HG03432 (cell line): ENCODE measurements around the gene VAPA.

Source experiments
- ATAC-seq: cut with Tn5 transposase; IDR thresholded peaks from one replicate; pipeline ENCODE4 v1.9.1; 2021; ENCODE audit warnings: mild to moderate bottlenecking, moderate library complexity; ENCODE audit not compliant: unreplicated experiment

The VAPA gene, protein sequence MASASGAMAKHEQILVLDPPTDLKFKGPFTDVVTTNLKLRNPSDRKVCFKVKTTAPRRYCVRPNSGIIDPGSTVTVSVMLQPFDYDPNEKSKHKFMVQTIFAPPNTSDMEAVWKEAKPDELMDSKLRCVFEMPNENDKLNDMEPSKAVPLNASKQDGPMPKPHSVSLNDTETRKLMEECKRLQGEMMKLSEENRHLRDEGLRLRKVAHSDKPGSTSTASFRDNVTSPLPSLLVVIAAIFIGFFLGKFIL

DNA sequence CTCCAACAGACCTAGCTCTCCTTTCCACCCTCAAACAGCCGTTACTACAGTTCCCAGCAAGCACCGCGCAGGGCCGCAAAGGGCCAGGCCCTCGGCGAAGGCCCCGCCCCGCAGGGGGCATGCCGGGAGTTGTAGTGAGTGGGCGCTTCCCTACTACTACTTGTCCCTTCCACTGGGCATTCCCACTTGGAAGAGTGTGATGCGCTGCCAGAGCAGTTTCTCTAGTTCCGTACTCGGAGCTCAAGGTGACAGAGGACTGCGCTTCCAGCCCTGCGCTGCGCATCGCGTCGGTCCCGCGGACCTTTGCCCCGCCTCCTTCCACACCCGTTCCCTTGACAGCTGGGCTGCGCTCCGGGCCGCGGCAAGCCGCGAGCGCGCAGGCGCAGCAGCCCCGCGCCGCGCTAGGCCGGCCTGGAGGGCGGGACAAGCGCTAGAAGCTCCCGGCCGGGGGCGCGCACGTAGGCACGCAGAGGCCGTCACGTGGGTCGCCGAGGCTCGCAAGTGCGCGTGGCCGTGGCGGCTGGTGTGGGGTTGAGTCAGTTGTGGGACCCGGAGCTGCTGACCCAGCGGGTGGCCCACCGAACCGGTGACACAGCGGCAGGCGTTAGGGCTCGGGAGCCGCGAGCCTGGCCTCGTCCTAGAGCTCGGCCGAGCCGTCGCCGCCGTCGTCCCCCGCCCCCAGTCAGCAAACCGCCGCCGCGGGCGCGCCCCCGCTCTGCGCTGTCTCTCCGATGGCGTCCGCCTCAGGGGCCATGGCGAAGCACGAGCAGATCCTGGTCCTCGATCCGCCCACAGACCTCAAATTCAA is at the start of gene VAPA:
TSS of gene VAPA (plus strand) at position 491 of the 808 bp plus-strand sequence. CDS start at position 732, 241 bp downstream.
- peak; percentile 86 for ATAC-seq

DNA sequence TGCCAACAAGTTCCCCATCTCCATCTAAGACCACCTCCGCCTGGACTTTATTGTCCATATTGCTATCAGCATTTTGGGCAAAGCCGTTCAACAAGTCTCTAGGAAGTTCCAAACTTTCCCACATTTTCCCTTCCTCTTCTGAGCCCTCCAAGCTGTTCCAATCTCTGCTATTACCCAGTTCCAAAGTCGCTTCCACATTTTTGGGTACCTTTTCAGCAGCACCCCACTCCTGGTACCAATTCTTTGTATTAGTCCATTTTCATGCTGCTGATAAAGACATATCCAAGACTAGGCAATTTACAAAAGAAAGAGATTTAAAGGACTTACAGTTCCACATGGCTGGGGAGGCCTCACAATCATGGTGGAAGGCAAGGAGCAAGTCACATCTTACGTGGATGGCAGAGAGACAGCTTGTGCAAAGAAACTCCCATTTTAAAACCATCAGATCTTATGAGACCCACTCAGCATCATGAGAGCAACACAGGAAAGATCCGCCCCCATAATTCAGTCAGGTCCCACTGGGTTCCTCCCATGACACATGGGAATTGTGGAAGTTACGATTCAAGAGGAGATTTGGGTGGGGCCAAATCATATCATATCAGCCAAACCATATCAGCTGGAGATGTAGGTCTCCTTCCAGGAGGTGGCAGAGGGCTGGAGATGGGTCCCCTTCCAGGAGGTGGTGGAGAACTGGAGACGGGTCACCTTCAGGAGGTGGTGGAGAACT is 47.9 kb upstream of the VAPA start:
- no peak for ATAC-seq

DNA sequence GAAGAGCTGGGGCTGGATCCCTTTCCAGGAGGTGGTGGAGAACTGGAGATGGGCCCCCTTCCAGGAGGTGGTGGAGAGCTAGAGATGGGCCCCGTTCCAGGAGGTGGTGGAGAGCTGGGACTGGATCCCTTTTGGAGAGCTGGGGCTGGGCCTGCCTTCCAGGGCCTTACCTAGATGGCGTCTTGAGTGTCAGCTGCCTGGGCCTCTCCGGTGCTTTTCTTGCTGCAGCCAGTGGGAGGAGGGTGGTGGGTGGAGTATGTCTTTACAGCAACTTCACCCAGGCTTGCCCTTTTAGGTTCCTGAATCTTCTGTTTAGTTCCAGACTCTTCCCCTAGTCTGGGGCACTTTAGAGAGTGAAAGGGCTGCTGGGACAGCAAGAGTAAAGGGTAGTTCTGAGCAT is 47.2 kb upstream of the VAPA start:
- no peak for ATAC-seq

DNA sequence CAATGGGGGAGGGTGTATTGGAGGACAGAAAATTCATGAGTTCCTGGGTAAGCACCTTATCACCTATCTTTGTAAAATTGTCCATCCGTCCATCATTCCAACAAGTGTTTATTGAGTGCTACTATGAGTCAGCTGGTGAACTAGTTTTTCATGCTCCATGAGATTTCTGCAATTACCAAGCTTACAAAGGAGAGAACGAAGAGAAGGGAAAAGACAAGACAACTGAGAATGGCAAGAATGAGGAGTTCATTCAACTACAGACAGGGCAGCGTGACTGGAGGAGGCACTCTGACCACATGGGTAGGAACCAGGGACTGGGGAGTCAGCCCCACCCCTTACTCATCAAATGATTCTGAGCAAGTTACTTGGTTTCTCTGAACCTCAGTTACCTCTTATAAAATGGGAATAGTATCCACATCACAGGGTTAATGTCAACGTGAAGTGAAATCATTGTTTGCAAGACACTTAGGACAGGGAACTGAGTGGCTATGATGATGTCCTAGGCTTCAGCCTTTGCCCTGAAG is 46.7 kb upstream of the VAPA start:
- no peak for ATAC-seq

DNA sequence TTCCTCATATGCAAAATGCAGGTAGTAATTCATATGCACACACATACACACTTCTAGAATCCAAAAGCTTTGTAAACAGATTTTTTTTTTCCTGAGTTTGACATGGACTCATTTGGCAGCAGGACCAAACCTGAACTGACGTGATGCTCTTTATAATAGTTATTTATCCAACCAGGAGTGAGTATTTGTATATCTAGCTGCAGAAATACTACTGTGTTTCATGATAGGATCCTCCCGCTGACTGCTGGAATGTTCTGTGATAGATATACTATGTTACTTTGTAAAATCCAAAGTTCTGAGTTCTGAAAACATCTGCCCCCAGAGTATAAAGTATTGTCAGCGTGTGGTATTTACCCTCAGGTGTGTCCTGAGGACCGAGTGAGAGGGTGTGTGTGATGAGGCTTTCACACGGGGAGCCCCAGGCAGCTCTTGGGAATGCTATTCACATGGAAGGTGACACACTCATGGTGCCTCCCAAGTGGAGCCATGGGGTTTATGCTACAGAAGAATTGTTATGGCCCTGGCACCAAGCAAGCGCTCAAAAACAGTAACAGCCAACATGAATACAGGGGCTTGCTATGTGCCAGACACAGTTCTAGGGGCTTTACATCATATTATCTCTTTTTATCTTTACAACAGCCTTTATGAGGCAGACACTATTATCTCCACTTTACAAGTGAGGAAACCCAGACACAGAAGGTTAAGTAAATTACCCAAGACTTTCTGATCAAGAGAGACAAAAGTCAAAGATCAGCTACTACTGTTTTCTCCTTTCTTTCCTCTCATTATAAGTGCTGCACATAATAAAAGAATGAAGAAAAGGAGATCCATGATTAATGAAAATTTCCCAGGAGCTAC is 44.7 kb upstream of the VAPA start:
- no peak for ATAC-seq

DNA sequence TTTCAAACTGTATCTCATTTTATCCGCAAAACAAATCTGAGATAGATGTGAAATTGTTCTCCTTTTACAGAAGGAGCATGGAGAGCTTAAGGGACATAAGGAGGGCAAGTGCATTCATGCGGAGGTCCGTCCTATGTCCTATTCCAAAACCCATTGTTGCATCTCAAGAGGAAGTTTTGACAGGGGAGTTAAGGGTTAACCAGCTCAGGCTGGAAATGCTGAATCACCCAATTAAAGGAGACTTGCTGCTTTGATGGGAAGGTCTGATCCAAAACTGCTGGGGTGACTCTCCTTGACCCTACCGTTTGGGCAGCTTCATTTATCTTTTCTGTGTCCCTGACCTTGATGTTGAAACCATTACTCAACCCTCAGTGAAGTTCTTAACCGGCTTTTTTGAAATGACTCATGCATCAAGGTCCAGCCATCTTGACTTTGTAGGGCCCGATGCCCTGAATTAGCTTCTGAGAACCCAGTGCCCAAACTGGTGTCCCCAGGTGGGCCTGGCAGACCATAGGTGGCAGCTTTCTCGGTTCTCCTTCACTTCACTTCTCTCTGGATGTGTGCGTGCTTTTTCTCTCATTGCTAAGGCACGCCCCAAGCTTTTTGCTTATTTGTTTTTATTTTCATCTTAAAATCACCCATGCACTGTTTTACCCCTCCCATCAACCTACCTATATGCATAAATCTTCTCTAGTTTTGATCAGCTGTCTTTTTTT is 43.9 kb upstream of the VAPA start:
- peak; percentile 87 for ATAC-seq

DNA sequence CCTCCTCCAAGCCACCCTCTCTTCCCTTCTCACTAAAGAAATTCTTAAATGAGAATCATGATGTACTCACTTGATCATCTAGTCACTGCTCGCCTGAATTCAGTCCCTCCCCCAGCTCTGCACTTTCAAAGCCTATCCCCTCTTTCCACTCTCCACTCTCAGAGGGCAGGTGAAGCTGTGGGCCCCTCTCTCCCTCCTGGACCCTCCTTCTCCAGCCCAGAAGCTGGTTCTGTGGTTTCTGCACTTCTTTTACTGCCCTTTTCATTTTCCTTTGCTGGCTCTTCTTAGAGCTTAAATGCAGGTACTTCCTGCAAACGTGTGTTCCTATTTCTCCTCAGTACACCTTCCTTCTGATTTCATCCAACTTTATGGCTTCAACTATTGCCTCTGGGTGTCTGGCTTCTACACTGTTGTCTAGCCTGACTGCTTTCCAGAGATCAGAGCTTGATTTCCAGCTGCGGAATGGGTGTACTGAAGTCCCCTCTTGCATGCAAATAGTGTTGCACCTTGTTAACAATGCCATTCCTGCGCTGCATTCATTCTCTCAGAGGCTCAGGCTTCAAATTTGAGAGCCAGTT is 43.3 kb upstream of the VAPA start:
- no peak for ATAC-seq

DNA sequence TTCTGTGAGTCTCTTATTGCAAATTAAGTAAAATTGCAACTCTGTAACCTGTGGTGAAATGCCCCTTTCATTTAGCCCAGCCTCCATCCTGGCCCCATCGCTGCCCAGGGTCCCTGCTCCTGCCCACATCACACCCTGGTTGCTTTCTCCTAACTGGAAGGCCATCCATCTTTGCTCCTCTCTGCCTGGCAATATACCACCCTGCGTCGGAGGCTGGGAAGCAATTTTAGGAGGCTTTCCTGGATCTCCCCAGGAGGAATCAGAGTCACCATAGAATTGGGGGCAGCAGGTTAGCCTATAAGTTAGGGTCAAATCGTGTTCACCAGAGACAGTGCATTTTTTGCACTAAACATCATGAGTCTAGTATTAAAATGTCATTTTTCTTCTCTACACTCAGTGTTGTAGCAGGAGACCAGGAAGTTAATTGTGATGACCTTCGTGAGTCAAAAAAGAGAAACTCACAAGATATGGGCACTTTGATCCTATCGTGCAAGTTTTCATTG is 42.5 kb upstream of the VAPA start:
- ATAC-seq, result no peak

DNA sequence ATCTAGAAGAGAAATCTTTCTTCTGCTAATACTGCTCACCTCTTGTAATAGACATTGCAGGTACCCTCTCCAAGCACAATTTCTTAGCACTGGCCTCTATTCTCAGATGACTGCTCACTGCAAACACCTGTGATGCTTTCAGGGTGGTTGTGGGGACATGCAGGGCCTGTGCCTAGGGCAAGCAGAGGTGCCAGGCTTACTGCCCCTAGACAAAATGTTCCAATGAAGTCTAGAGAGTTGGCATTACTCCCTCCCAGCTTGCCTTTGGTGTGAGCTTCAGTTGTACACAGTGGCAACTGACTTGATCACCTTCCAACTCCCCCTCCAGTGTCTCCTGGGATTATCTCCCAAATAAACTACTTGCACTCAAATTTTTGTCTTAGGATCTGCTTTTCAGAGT is 41.0 kb upstream of the VAPA start:
- no peak for ATAC-seq

DNA sequence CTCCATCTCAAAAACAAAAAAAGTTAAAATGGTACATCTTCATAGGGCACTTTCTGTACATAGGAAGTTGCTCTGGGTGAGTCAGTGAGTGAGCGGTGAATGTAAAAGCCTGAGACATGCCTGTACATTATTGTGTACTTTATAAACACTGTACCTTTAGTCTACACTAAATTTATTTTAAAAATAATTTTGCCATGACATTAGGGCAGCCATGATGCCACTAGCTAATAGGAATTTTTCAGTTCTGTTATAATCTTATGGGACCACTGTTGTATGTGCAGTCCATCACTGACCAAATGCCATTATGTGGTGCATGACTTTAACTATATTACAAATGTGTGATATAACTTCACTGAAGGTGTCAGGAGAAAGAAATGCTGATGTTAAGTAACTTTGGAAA is 39.1 kb upstream of the VAPA start:
- no peak for ATAC-seq

DNA sequence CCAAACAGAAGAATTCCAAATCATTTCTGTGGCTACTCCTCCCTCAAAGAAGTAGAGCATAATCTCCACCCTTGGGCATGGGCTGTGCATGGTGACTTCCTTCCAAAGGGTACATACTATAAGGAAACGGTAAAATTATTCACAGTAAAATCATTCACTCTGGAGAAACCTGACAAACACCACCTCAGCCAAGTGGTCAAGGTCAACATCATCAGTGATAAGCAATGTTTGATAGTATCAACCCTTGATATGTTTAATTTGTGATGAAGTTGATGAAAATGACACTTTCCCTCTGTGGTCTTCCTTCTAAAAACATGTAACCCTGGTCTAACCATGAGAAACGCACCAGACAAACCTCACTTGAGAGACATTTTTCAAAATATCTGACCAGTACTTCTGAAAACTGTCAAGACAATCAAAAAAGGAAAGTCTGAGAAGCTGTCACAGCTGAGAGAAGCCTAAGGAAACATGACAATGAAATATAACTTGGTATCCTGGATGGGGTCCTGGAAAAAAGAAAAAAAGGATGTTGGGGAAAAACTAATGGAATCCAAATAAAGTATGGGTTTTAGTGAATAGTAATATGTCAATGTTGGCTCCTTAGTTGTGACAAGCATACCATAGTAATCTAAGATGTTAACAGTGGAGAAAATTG is 37.5 kb upstream of the VAPA start:
- peak; percentile 12 for ATAC-seq

DNA sequence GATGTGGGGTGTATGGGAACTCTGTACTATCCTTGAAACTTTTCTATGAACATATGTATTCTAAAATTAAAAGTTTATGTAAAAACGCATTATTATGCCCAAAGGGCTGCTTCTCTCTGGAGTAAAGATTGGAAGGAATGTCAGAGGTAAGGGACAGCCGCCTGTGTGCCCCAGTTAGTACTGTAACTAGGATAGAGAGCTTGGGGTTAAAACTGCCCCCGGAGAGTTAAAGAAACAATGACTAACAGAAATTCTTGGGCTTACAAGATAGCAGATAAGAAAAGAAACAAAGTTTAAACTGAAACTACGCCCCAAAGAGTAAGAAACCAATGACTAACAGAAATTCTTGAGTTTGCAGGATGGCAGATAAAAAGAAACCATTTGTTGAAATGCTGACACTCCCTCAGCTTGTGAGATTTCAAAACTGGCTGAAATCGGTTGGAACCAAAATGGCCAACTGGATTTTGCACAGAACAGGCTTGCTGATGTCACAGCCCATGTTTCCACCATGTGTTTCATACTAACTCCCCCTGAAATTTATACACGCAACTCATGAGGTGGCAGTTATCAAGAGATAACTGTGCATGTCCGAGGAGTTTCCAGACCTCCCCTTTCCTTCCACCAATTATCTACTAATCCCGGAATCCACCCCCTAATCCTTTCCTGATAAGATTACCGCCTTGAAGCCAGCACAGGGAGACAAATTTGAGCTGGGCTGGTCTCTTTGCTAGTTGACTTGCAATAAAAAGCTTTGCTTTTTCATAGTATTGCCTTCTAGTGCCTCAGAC is 36.8 kb upstream of the VAPA start:
- ATAC-seq, result peak; percentile 71

DNA sequence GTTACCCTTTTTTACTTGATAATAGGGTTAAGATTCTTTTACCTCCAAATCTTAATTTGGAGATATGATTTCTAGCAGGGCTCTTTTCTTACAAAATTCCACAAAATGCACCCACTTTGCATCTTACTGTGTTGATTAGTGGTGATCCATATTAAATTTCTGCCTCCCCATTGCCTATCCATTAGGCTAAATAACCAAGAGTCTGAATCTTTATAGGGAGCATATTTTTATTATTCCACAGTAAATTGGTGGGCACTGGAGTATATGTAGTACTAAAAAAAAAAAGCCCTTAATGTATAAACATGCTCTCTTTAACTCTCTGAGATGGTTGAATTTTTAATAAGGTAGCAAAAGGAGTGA is 36.2 kb upstream of the VAPA start:
- no peak for ATAC-seq

DNA sequence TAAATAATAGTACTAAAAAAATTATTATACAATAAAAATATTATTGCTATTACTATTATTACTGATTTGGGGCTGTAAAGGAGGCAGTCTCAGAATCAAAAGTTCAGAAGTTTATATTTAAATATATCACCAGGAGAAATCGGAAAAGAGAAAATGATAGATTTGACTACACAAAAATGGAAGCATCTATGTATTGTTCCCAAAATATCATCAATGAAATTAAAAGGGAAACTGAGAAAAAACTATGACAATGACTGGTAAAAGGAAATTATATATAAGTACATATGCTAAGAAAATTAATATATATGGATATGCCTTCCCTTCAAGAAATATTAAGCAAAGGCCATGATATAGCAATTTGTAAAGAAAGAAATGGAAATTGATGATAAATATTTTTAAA is 35.7 kb upstream of the VAPA start:
- ATAC-seq, result no peak

DNA sequence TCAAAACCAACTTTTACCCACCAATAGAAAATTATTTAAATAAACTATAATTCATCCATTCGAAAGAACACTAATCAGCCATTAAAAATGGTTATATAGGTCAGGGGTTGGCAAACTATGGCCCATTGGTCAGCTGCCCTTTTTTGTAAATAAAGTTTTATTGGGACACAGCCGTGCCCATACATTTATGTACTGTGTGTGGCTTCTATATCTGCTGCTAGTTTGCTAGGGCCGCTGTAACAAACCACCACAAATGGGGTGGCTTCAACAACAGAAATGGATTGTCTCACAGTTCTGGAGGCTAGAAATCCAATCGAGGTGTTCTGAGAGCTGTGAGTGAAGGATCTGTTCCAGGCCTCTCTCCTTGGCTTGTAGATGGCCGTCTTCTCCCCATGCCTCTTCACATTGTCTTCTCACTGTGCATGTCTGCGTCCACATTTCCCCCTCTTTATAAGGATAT is 35.0 kb upstream of the VAPA start:
- no peak for ATAC-seq

DNA sequence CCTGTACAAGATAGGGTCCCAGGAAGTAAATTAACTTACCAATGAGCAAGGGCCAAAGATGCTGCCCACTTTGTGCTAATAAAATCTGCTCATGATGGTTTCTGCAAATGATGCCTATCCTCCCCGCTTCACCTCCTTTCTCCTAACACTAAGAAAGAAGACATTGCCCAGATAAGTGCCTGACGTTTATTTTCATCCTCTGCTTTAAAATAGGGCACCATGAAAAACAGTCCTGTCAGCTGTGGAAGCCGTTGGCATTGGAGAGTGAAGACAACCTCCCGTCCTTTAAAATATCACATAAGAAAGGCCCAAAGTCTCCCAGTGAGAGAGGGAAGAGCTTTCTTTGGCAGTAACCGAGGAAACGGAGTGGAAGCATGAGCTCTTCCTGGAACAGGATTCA is 29.7 kb upstream of the VAPA start:
- ATAC-seq, result no peak

DNA sequence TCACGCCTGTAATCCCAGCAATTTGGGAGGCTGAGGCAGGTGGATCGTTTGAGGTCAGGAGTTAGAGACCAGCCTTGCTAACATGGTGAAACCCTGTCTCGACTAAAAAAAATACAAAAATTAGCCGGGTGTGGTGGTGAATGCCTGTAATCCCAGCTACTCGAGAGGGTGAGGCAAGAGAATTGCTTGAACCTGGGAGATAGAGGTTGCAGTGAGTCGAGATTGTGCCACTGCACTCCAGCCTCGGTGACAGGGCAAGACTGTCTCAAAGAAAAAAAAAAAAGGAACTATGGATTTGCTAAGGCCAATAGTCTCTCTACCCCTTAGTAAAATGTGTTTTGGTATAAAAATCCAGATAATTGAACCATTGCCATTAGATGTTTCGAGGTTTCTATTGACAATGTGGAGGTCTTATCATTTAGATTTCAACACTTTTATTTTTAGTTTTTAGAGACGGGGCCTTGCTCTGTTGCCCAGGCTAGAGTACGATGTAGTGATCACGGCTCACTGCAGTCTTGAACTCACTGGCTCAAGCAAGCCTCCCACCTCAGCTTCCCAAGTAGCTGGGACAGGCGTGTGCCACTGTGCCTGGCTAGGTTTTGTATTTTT is 29.2 kb upstream of the VAPA start:
- no peak for ATAC-seq
